IMR-90 (cell line): Measurements from ENCODE around the gene KIF16B. TPM values are rescaled to one million over a fixed set of nuclear protein-coding genes. Genes with fewer than 3 reads are reported as not detected.

ENCODE experiments used
- ATAC-seq: fragments of 200-7000 bp; cut with Tn5 transposase; 2 replicates; pipeline ENCODE4 v1.9.1; 2020; ENCODE audit warnings: low read depth, mild to moderate bottlenecking, moderate library complexity
- BruUV-seq: library from RNA; stranded (reverse); fragments of 400-500 nt; replicated peaks from 2 replicates; lab custom pipeline; 2021; lab: Mats Ljungman, UMichigan
- CTCF ChIA-PET: fragments of 300-600 bp; formaldehyde crosslinking; extraction: SDS; loops from one replicate; lab custom pipeline; 2021; ENCODE audit warnings: antibody characterized with exemption; lab: Yijun Ruan, JAX
- POLR2A ChIA-PET: fragments of 300-600 bp; sonication (Branson Sonifier 250); formaldehyde crosslinking; loops from one replicate; lab custom pipeline; 2022; ENCODE audit warnings: antibody characterized with exemption; ENCODE audit not compliant: unreplicated experiment; lab: Charles Lee
- DNase-seq: peaks from one replicate; pipeline ENCODE4 v3.0.0; 2013
- H2AFZ ChIP-seq: replicated peaks from 2 replicates; pipeline ENCODE3; 2013; ENCODE audit warnings: low read length, mild to moderate bottlenecking; ENCODE audit not compliant: poor library complexity
- H2AK5ac ChIP-seq: 2 replicates; pipeline ENCODE4 v1.6.1; 2013; ENCODE audit warnings: low read depth, low read length, inconsistent platforms
- H2AK9ac ChIP-seq: replicated peaks from 2 replicates; pipeline ENCODE3; 2013; ENCODE audit warnings: mild to moderate bottlenecking, low read depth, low read length, moderate library complexity; ENCODE audit not compliant: poor library complexity
- H2BK120ac ChIP-seq: 2 replicates; pipeline ENCODE4 v1.6.1; 2013; ENCODE audit warnings: low read depth, low read length, inconsistent platforms
- H2BK15ac ChIP-seq: 3 replicates; pipeline ENCODE4 v1.6.1; 2013; ENCODE audit warnings: low read depth, low read length, inconsistent platforms
- H2BK20ac ChIP-seq: 2 replicates; pipeline ENCODE4 v1.6.1; 2013; ENCODE audit warnings: low read depth, mild to moderate bottlenecking, inconsistent platforms, low read length, moderate library complexity
- H2BK5ac ChIP-seq: 2 replicates; pipeline ENCODE4 v1.6.1; 2013; ENCODE audit warnings: mild to moderate bottlenecking, low read depth, low read length, inconsistent platforms; ENCODE audit not compliant: poor library complexity, severe bottlenecking
- H3K14ac ChIP-seq: replicated peaks from 2 replicates; pipeline ENCODE4 v1.6.1; 2013; ENCODE audit warnings: low read depth, low read length, inconsistent platforms
- H3K18ac ChIP-seq: 2 replicates; pipeline ENCODE4 v1.6.1; 2013; ENCODE audit warnings: low read depth, low read length, control low read depth
- H3K23ac ChIP-seq: 2 replicates; pipeline ENCODE4 v1.6.1; 2013; ENCODE audit warnings: low read depth, low read length, inconsistent platforms
- H3K27ac ChIP-seq: 2 replicates; pipeline ENCODE4 v1.5.1; 2013; ENCODE audit warnings: mild to moderate bottlenecking, control low read depth, low read length; ENCODE audit not compliant: insufficient read depth
- H3K27me3 ChIP-seq: 2 replicates; pipeline ENCODE4 v1.6.1; 2013; ENCODE audit warnings: low read length; ENCODE audit not compliant: control insufficient read depth, insufficient read depth
- H3K36me3 ChIP-seq: 2 replicates; pipeline ENCODE4 v1.6.1; 2013; ENCODE audit warnings: low read length, mixed read lengths; ENCODE audit not compliant: control insufficient read depth, insufficient read depth
- H3K4ac ChIP-seq: 2 replicates; pipeline ENCODE4 v1.6.1; 2013; ENCODE audit warnings: low read depth, low read length, inconsistent platforms
- H3K4me1 ChIP-seq: 2 replicates; pipeline ENCODE4 v1.6.1; 2013; ENCODE audit warnings: low read length, mixed read lengths; ENCODE audit not compliant: control insufficient read depth, insufficient read depth
- H3K4me2 ChIP-seq: 2 replicates; pipeline ENCODE4 v1.6.1; 2013; ENCODE audit warnings: low read depth, mild to moderate bottlenecking, control low read depth, low read length, moderate library complexity
- H3K4me3 ChIP-seq: 2 replicates; pipeline ENCODE4 v1.5.1; 2013; ENCODE audit warnings: low read depth, mild to moderate bottlenecking, control low read depth, low read length, moderate library complexity; ENCODE audit not compliant: insufficient read depth
- H3K56ac ChIP-seq: 2 replicates; pipeline ENCODE4 v1.6.1; 2013; ENCODE audit warnings: low read length, inconsistent platforms; ENCODE audit not compliant: insufficient read depth; ENCODE audit errors: extremely low read depth
- H3K79me1 ChIP-seq, 2 experiments: 2 replicates each; pipeline ENCODE4 v1.6.1; 2013; ENCODE audit warnings: low read length in 2 of 2, inconsistent platforms in 1 of 2, low read depth in 1 of 2
- H3K9ac ChIP-seq: 2 replicates; pipeline ENCODE4 v1.6.1; 2013; ENCODE audit warnings: low read depth, low read length, control low read depth
- H3K9me1 ChIP-seq: 2 replicates; pipeline ENCODE4 v1.6.1; 2013; ENCODE audit warnings: low read length, inconsistent platforms; ENCODE audit not compliant: insufficient read depth
- H3K9me3 ChIP-seq: 2 replicates; pipeline ENCODE4 v1.6.1; 2013; ENCODE audit warnings: low read length; ENCODE audit not compliant: control insufficient read depth, insufficient read depth
- H4K20me1 ChIP-seq: 2 replicates; pipeline ENCODE4 v1.6.1; 2013; ENCODE audit warnings: low read length, inconsistent platforms; ENCODE audit not compliant: insufficient read depth
- H4K5ac ChIP-seq: 2 replicates; pipeline ENCODE4 v1.6.1; 2013; ENCODE audit warnings: mild to moderate bottlenecking, low read depth, low read length, control low read depth
- H4K8ac ChIP-seq, 2 experiments: 2 replicates each; pipeline ENCODE4 v1.6.1; 2013; ENCODE audit warnings: low read depth in 2 of 2, low read length in 2 of 2, control low read depth in 1 of 2, inconsistent platforms in 1 of 2
- H4K91ac ChIP-seq: 2 replicates; pipeline ENCODE4 v1.6.1; 2013; ENCODE audit warnings: low read depth, low read length, inconsistent platforms; ENCODE audit not compliant: insufficient read depth
- CEBPB ChIP-seq: IDR thresholded peaks from 2 replicates; pipeline ENCODE4 v1.6.1; 2012; ENCODE audit warnings: low read depth, low read length, improper control_type of control experiment
- CHD1 ChIP-seq: IDR thresholded peaks from 2 replicates; pipeline ENCODE4 v1.6.1; 2012; ENCODE audit warnings: low read depth, low read length, improper control_type of control experiment
- FOS ChIP-seq: fragments of 150-350 bp; IDR thresholded peaks from 2 replicates; pipeline ENCODE4 v1.6.1; 2016; ENCODE audit warnings: low read depth, low read length
- MAFK ChIP-seq: IDR thresholded peaks from 2 replicates; pipeline ENCODE4 v1.6.1; 2012; ENCODE audit warnings: low read depth, low read length, improper control_type of control experiment
- MAZ ChIP-seq: IDR thresholded peaks from 2 replicates; pipeline ENCODE4 v1.6.1; 2012; ENCODE audit warnings: low read depth, mild to moderate bottlenecking, low read length, improper control_type of control experiment, moderate library complexity, borderline replicate concordance
- POLR2A ChIP-seq: IDR thresholded peaks from 2 replicates; pipeline ENCODE4 v1.6.1; 2012; ENCODE audit warnings: mild to moderate bottlenecking, low read depth, low read length
- WGBS, 2 experiments: methylation state at CpG; one replicate each; pipeline versions ENCODE4 v1.1.5 to v1.1.7; 2013; ENCODE audit warnings: missing lambda C conversion rate in 2 of 2; ENCODE audit not compliant: insufficient read length in 1 of 2; ENCODE audit errors: extremely low coverage in 2 of 2; 5-methylcytosine and 5-hydroxymethylcytosine counted together
- dilution Hi-C: fragments of 300-500 bp; cut with HindIII; formaldehyde crosslinking; loops from one replicate; pipeline ENCODE4 v1.14.3; 2018; ENCODE audit warnings: low sequenced_read_pairs; ENCODE audit not compliant: unreplicated experiment
- in situ Hi-C: fragments of 300-500 bp; cut with MboI; formaldehyde crosslinking; loops from 3 replicates; pipeline ENCODE4 v1.14.3; 2019; ENCODE audit warnings: low sequenced_read_pairs, inconsistent platforms, mixed read lengths
- intact Hi-C: fragments of 100-400 bp; cut with micrococcal nuclease; formaldehyde crosslinking; loops from 2 replicates; pipeline ENCODE4 v1.10.0; 2022
- polyA plus RNA-seq, 3 experiments: library from polyadenylated mRNA; depleted of rRNA; stranded (reverse); fragments of >200 nt; gene quantifications; 2 replicates each; pipeline ENCODE4 v1.2.3, GENCODE V29; 2012; ENCODE audit warnings: low replicate concordance in 1 of 3
- total RNA-seq: library from RNA; depleted of rRNA; stranded (reverse); fragments of >200 nt; gene quantifications from 2 replicates; pipeline ENCODE4 v1.2.3, GENCODE V29; 2012
- TF ChIP-seq, protein P1 (sequence below): conservative IDR thresholded peaks from 2 replicates; pipeline ENCODE4 v1.5.1; 2012; ENCODE audit warnings: mild to moderate bottlenecking, low read depth, low read length, improper control_type of control experiment
- TF ChIP-seq, protein P2 (sequence below): fragments of 150-350 bp; IDR thresholded peaks from 2 replicates; pipeline ENCODE4 v1.6.1; 2016; ENCODE audit warnings: low read depth, mild to moderate bottlenecking, low read length, moderate library complexity, borderline replicate concordance

KIF16B gene
- total and polyA plus RNA-seq, 2 of the 4 experiments (the other 2 are of a cell fraction): 4.7 to 10.0 TPM

DNA sequence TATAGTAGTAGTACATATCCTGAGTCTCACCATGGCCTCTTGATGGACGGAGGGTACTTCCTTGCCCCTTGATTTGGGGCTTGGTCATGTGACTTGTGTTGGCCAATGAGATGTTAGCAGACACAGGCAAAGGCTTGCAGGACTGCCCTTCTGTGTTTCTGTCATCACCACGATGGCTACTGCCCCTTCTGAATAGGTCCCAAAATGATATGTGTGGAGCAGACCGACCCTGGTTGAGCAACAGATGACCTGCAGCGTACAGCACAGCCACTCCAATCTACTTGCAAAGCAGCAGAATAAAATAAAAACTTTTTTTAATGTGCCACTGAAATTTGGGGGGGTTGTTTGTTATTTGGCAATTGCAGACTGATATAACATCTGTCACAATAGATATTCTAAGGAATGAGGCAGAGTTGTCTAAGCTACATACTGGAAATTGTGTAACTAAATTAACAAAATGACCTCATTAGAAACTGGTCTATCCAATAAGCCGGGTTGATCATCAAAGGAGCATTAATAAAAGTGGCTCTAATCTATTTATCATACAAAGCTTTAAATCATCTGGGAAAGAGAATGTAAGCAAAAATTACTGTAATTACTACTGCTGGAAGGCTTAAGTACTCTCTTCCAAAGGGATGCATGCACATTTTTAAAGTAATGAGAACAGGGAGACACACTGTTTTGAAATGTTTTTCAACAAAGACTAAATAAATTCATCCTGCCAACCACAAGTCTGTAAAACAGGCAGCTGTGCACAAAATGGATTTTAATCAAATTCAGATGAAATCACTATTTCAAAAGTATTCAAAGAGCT, 209.5 kb downstream of the KIF16B start:
- ChIA-PET POLR2A (no interaction called here), CTCF (no interaction called here)
- dilution Hi-C loops: no loop called here
- Histone ChIP-seq H3K9me1 (no peaks in the 10 kb centered on the region), H2BK20ac (no peak overlapping the region), H2AK9ac (no peak overlapping the region), H2AK5ac (no peak overlapping the region), H3K9me3 (no peaks in the 10 kb centered on the region), H3K79me1 (no peaks in the 10 kb centered on the region), H4K91ac (no peak overlapping the region), H3K23ac (no peak overlapping the region), H3K9ac (no peak overlapping the region), H3K4me1 (0 out of 2 replicates have a peak, but pooled peaks cover 2% of the 10 kb centered on the region), H3K4ac (no peak overlapping the region), H3K4me3 (no peak overlapping the region), H4K8ac (no peak overlapping the region), H3K36me3 (0 out of 2 replicates have a peak, but pooled peaks cover 2% of the 10 kb centered on the region), H2AFZ (no peak overlapping the region), H3K18ac (no peak overlapping the region), H3K27me3 (no peaks in the 10 kb centered on the region), H2BK15ac (no peak overlapping the region), H3K27ac (no peak overlapping the region), H4K5ac (no peak overlapping the region), H2BK5ac (no peak overlapping the region), H3K14ac (no peak overlapping the region), H4K20me1 (no peaks in the 10 kb centered on the region), H3K4me2 (no peak overlapping the region), H3K56ac (no peak overlapping the region), H2BK120ac (no peak overlapping the region)
- intact Hi-C loops: no loop called here
- no TSS peak for BruUV-seq
- ATAC-seq: no peak
- no peak for DNase-seq
- WGBS, 2 experiments: no CpG with 5 or more reads among the region's 5 CpGs
- in situ Hi-C loops: no loop called here
- TF ChIP-seq MAFK: no peak
- TF ChIP-seq FOS: no peak
- no peak for TF ChIP-seq MAZ
- TF ChIP-seq POLR2A: no peak
- TF ChIP-seq CHD1: no peak
- TF ChIP-seq, protein P1, sequence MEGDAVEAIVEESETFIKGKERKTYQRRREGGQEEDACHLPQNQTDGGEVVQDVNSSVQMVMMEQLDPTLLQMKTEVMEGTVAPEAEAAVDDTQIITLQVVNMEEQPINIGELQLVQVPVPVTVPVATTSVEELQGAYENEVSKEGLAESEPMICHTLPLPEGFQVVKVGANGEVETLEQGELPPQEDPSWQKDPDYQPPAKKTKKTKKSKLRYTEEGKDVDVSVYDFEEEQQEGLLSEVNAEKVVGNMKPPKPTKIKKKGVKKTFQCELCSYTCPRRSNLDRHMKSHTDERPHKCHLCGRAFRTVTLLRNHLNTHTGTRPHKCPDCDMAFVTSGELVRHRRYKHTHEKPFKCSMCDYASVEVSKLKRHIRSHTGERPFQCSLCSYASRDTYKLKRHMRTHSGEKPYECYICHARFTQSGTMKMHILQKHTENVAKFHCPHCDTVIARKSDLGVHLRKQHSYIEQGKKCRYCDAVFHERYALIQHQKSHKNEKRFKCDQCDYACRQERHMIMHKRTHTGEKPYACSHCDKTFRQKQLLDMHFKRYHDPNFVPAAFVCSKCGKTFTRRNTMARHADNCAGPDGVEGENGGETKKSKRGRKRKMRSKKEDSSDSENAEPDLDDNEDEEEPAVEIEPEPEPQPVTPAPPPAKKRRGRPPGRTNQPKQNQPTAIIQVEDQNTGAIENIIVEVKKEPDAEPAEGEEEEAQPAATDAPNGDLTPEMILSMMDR: no peak
- TF ChIP-seq, protein P2, sequence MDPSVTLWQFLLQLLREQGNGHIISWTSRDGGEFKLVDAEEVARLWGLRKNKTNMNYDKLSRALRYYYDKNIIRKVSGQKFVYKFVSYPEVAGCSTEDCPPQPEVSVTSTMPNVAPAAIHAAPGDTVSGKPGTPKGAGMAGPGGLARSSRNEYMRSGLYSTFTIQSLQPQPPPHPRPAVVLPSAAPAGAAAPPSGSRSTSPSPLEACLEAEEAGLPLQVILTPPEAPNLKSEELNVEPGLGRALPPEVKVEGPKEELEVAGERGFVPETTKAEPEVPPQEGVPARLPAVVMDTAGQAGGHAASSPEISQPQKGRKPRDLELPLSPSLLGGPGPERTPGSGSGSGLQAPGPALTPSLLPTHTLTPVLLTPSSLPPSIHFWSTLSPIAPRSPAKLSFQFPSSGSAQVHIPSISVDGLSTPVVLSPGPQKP: no peak
- no peak for TF ChIP-seq CEBPB
